Skeletal muscle cell (primary cell): ENCODE measurements around the gene SNTA1.
"Not testable (repeated sequence)": the region's sequence is repeated elsewhere in the genome, so short reads cannot be mapped to it uniquely, and the experiment has no call there.

Source experiments
- DNase-seq: peaks from one replicate; pipeline ENCODE4 v3.0.0-alpha.2; 2010; ENCODE audit warnings: low read depth
- H3K4me3 ChIP-seq: 2 replicates; pipeline ENCODE4 v1.5.1; 2011; ENCODE audit warnings: low read depth, mild to moderate bottlenecking, control low read depth, low read length, moderate library complexity

SNTA1 gene

DNA sequence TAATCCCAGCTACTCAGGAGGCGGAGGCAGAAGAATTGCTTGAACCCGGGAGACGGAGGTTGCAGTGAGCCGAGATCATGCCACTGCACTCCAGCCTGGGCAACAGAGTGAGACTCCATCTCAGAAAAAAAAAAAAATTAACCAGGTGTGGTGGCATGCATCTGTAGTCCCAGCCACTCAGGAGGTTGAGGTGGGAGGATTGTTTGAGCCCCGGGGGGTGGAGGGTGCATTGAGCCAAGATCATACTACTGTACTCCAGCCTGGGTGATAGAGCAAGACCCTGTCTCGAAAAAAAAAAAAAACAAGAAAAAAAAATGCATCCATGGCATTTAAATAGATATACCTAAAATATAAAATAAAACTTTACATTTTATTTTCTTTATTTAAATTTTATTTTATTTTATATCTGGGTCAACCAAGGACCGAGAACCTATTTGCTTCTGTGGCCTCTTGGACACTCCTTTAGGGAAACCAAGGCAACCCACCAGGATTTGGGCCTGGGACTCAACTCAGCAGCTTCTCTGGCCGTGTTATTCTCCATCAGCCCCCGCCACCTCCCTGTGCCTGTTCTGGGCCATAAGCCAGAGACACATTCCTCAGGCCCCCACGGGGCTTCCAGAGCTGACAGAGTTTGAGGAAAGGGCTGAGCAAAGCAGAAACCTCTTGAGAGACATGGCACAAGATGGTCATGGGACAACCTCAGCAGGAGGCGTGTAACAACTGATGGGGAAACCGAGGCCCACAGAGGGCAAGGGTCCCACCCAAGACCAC lies 6.2 kb downstream of the SNTA1 start:
- H3K4me3 ChIP-seq, result no peak overlapping the region
- DNase-seq, result no peak

- DNase-seq, result no peak
- H3K4me3 ChIP-seq, result no peak overlapping the region
Measured at GRCh38 chr20:33434434-33434833, 9.1 kb downstream of the SNTA1 start.

GRCh38 chr20:33433465-33434234 lies 9.9 kb downstream of the SNTA1 start:
- no peak for DNase-seq
- H3K4me3 ChIP-seq, result no peak overlapping the region

DNA sequence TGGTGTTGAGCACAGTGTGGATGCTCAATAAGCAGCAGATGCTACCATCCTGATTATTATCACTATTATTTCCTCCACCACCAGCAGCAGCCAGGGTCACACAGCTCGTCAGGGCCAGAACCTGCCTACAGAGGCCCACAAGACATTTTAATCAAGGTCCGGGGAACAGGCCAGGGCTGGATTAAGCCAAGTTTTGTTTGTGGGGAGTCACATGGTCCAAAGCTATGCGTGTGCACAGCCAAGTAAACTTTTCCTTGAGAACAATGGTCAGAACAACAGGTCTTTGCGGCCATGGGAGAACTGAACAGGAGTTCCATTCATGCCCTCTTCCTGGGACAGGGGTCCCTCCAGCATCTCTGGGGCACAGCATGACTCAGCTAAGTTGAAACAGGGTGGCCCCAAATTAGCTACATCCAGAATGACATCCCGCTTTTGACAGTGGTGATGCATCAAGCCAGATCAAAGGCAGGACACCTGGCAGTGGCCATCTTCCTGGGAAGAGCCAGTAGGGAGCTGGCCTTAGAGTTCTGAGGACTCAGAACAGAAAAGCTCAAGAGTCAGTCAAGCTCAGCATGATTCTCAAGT lies 11.7 kb downstream of the SNTA1 start:
- no peak for DNase-seq

GRCh38 chr20:33423875-33424274 lies 19.7 kb downstream of the SNTA1 start:
- DNase-seq, H3K4me3 ChIP-seq: not testable (repeated sequence)

More for the DNA sequence above, 11.7 kb downstream of the SNTA1 start:
- H3K4me3 ChIP-seq, result no peak overlapping the region

- DNase-seq, result peak; percentile 68
- no peak overlapping the region for H3K4me3 ChIP-seq
Measured at GRCh38 chr20:33423141-33423834, 20.3 kb downstream of the SNTA1 start.

DNA sequence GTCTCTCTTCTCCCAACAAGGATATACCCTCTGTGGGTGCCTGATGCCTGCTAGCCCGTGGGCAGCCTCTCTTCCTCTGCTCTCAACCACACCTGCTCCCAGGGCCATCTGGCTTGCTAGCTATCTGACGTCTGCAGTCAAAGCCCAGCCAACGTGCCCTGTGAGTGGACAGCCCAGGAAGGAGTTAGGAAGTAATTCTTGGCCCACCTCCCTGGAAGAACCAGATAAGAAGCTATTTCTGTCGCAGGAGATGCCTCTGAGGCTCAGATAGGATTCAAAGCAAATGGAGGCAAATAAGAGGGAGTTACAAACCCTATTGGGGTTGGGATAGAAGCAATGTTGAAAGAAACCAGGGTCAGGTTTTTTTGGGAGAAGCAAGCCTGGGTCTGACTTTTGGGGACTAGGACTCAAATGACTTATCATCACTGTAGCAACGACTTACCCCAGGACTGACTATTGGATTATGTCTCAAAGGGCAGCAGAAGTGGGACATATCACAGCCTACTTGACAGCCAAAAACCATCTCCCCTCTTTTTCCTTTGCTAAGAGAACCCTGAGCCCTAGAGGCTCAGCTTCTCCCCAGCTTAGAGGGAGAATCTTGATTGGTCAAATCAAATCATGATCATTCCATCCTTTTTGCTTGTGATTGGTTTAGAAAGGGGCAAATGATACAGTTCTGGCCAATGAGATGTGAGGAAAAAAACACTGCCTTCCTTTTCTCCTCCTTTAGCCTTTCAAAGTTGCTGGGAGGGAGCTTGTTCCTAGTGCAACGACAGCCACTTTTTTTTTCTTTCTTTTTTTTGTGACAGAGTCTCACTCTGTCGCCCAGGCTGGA lies 24.2 kb downstream of the SNTA1 start:
- H3K4me3 ChIP-seq, result no peak overlapping the region
- no peak for DNase-seq

DNA sequence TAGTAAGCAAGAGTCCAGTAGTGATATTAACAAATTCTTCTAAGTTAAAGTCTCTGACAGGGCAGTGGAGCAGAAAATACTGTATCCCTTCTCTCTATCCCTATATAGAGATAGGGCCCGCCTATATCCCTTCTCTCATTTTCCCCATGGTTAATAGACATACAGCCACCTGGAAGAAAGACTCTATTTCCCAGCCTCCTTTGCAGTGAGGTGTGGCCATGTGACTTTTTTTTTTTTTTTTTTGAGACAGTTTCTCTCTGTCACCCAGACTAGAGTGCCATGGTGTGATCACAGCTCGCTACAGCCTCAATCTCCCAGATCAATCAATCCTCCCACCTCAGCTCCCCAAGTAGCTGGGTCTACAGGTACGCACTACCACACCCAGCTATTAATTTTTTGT lies 25.5 kb downstream of the SNTA1 start:
- H3K4me3 ChIP-seq, result no peak overlapping the region
- DNase-seq, result no peak

GRCh38 chr20:33415948-33416347 lies 27.6 kb downstream of the SNTA1 start:
- no peak overlapping the region for H3K4me3 ChIP-seq
- DNase-seq, result no peak

- no peak for DNase-seq
- H3K4me3 ChIP-seq, result no peak overlapping the region
Measured at GRCh38 chr20:33412484-33412838, 31.1 kb downstream of the SNTA1 start.

DNA sequence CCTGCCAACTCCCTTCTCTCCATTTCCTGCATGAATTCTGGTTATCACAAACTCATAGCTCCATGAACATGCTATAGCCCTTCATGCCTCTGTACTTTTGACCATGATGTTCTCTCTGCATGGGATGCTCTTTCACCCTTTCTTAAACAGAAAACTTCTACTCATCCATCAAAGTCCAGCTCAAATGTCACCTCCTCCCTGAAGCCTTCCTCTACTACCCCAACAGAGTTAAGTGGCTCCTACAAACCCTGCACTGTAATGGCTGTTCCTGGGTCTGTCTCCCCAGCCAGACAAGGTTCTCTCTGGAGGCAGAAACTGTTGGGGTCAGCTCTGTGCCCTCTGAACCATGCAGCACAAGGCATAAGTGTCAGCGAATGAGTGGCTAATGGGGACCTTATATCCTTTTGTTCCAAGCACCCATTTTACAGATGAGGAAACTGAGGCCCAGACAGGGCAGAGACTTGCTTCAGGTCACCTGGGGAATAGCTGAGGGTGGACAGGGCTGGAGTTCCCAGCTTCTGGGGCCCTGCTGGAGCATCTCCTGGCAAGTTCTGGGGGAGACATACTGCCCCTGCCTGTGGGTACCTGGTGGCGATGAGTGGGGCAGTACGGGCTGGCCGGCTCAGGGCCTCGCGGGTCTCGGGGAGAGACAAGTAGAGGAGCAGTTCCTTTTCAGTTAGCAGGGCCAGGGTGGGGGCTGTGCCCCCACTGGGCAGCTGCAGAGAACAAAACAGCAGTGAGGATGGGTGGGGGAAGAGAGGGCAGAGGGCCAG lies 31.7 kb downstream of the SNTA1 start:
- no peak for DNase-seq

GRCh38 chr20:33411242-33411641 lies 32.3 kb downstream of the SNTA1 start:
- no peak for DNase-seq
- no peak overlapping the region for H3K4me3 ChIP-seq

More for the DNA sequence above, 31.7 kb downstream of the SNTA1 start:
- no peak overlapping the region for H3K4me3 ChIP-seq

- no peak overlapping the region for H3K4me3 ChIP-seq
- DNase-seq, result no peak
Measured at GRCh38 chr20:33410081-33410742, 33.4 kb downstream of the SNTA1 start.

DNA sequence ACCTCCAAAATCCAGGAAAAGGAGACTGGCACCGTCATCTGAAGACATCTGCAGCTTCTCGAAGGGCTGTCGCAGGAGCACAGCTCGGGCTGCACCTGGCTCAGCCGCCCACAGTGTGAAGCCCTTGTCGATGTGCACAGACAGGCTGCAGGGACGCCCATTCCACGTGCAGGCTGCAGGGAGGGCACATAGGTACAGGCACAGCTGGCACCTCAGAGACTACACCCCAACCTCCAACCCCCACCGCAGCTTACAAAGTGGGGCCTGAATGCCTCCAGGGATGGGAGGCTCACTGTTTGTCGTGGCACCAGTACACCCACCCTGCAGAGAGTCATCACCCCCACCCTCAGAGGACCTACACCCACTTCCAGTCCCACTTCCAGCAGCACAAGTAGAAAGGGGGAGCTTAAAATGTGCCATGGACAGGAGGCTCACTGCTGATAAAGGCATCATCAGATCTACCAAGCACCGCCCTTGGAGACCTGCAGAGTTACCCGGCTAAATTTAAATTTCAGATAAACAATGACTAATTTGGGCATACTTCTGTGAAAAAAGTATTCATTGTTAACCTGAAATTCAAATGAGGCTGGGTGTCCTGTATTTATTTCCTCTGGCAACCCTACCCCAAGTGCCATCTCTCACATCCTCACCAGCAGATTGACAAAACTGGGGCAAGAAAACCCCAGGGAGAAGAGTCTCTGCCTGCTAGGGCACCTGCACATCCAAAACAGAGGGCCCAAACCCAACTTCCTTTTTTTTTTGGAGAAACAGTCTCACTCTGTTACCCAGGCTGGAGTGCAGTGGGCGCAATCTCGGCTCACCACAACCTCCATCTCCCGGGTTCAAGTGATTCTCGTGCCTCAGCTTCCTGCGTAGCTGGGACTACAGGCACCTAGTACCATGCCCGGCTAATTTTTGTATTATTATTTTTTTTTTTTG lies 34.6 kb downstream of the SNTA1 start:
- no peak overlapping the region for H3K4me3 ChIP-seq
- no peak for DNase-seq

GRCh38 chr20:33408313-33408712 lies 35.2 kb downstream of the SNTA1 start:
- DNase-seq, result no peak

DNA sequence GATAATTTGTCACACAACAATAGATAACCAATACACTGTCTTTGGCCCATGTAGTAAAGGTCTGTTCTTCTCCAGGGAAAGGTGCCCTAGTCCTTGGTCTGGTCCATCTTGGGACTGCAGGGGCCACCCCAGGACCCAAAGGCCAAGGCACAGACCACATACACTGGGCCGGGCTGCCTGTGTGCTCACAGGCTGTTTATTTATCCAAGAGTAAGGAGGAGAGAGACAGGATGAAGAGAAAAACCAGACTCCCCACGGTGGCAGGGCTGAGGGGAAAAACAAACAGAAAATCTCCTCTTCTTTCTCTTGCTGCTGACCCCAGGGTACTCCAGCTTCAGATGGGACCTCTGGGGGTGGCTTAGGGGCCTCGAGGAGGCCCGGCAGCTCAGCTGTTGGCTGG lies 35.8 kb downstream of the SNTA1 start:
- no peak overlapping the region for H3K4me3 ChIP-seq
- DNase-seq, result no peak

More at GRCh38 chr20:33408313-33408712, 35.2 kb downstream of the SNTA1 start:
- no peak overlapping the region for H3K4me3 ChIP-seq

DNA sequence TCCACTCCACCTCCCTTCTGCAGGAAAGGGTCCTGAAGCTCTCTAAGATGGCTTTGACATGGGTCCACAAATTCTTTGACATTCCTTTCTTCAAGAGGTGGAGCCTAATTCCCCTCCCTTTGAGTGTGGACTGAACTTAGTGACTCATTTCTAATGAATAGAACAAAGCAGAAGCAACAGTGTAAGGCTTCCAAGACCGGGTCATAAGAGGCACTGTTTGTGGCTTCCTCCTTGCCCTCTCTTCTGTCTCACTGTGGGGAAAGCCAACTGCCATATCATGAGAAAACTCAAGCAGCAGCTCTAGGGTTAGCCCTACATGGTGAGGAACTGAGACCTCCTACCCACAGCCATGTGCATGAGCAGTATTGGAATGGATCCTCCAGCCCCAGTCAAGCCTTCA lies 36.3 kb downstream of the SNTA1 start:
- no peak for DNase-seq
- H3K4me3 ChIP-seq, result no peak overlapping the region
